Colonic mucosa (tissue), 4 donors: Measurements from ENCODE around the gene RHOF. TPM values are rescaled to one million over a fixed set of nuclear protein-coding genes. Genes with fewer than 3 reads are reported as not detected.

Experiments
- DNase-seq: peaks from one replicate; pipeline ENCODE4 v3.0.0-alpha.2; 2020
- H3K27ac ChIP-seq: fragments of 200-600 bp; one replicate; pipeline ENCODE4 v1.8.0; 2021
- H3K27me3 ChIP-seq: fragments of 200-600 bp; one replicate; pipeline ENCODE4 v1.8.0; 2021
- H3K36me3 ChIP-seq: fragments of 200-600 bp; one replicate; pipeline ENCODE4 v1.8.0; 2021
- H3K4me1 ChIP-seq: fragments of 200-600 bp; one replicate; pipeline ENCODE4 v1.8.0; 2021; ENCODE audit warnings: mild to moderate bottlenecking
- H3K4me3 ChIP-seq: fragments of 200-600 bp; one replicate; pipeline ENCODE4 v1.8.0; 2021
- H3K9ac ChIP-seq, 2 donors: one replicate each; pipeline ENCODE4 v1.7.0; 2013; ENCODE audit warnings: control low read depth in 2 of 2, low read depth in 2 of 2, low read length in 2 of 2
- H3K9me3 ChIP-seq: fragments of 200-600 bp; one replicate; pipeline ENCODE4 v1.8.0; 2021
- intact Hi-C: fragments of 100-400 bp; cut with DNase I; formaldehyde crosslinking; loops from one replicate; pipeline ENCODE4 v1.14.1; 2022
- total RNA-seq, 2 donors: library from RNA; stranded (reverse); fragmentation: NEBNext Ultra II Directional in 1 of 2; extraction: Animal tissue kit (Norgen Biotek cat#: 25700) in 1 of 2; gene quantifications; one replicate each; pipeline ENCODE4 v1.2.1, GENCODE V29; 2021
- TF ChIP-seq, protein P1 (sequence below): fragments of 200-600 bp; IDR thresholded peaks from one replicate; pipeline ENCODE4 v1.8.0; 2022; ENCODE audit warnings: antibody characterized with exemption, mild to moderate bottlenecking
- donor health status: healthy.
- donor health status: DM: no; HTN: no; CAD: no.
- donor health status: DM: no; HTN: no; CAD: no.

The RHOF gene, protein sequence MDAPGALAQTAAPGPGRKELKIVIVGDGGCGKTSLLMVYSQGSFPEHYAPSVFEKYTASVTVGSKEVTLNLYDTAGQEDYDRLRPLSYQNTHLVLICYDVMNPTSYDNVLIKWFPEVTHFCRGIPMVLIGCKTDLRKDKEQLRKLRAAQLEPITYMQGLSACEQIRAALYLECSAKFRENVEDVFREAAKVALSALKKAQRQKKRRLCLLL
- 10 to 100 TPM; 58.0 to 74.5 TPM for total RNA-seq

DNA sequence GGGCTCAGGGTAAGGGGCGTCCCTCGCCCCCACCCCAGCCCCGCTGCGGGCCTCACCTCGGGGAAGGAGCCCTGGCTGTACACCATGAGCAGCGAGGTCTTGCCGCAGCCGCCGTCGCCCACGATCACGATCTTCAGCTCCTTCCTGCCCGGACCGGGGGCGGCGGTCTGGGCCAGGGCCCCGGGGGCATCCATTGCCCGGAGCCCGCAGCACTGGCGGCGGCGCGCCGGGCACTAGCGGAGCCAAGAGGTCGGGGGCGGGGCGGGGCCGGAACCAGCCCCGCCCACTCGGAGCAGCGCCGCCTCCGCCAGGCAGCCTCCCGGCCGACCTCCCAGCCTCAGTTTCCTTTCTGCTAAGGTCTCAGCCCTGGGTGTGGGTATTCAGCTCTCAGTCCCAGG lies at the start of gene RHOF:
RHOF (minus strand) TSS at position 249 of the 398 bp plus-strand sequence; CDS start at position 194, 55 bp downstream.
- no peaks in the 10 kb centered on the region for H3K9me3 ChIP-seq
- intact Hi-C loops = loop anchor here (5.0 kb wide), 2 partner anchors 94 to 96 kb away; partner anchors contain the start of gene PSMD9
- peaks cover 38% of the 10 kb centered on the region for H3K4me1 ChIP-seq
- peak within 1 kb of the TSS; percentile 70 for H3K4me3 ChIP-seq
- peak; percentile 71 for DNase-seq
- TF ChIP-seq, protein P1, sequence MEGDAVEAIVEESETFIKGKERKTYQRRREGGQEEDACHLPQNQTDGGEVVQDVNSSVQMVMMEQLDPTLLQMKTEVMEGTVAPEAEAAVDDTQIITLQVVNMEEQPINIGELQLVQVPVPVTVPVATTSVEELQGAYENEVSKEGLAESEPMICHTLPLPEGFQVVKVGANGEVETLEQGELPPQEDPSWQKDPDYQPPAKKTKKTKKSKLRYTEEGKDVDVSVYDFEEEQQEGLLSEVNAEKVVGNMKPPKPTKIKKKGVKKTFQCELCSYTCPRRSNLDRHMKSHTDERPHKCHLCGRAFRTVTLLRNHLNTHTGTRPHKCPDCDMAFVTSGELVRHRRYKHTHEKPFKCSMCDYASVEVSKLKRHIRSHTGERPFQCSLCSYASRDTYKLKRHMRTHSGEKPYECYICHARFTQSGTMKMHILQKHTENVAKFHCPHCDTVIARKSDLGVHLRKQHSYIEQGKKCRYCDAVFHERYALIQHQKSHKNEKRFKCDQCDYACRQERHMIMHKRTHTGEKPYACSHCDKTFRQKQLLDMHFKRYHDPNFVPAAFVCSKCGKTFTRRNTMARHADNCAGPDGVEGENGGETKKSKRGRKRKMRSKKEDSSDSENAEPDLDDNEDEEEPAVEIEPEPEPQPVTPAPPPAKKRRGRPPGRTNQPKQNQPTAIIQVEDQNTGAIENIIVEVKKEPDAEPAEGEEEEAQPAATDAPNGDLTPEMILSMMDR = no peak
- no peaks in the 10 kb centered on the region for H3K36me3 ChIP-seq
- no peaks in the 10 kb centered on the region for H3K27me3 ChIP-seq
- peak within 1 kb of the TSS; percentile 77 to 93 for H3K9ac ChIP-seq
- H3K27ac ChIP-seq = peak within 1 kb of the TSS; percentile 78

DNA sequence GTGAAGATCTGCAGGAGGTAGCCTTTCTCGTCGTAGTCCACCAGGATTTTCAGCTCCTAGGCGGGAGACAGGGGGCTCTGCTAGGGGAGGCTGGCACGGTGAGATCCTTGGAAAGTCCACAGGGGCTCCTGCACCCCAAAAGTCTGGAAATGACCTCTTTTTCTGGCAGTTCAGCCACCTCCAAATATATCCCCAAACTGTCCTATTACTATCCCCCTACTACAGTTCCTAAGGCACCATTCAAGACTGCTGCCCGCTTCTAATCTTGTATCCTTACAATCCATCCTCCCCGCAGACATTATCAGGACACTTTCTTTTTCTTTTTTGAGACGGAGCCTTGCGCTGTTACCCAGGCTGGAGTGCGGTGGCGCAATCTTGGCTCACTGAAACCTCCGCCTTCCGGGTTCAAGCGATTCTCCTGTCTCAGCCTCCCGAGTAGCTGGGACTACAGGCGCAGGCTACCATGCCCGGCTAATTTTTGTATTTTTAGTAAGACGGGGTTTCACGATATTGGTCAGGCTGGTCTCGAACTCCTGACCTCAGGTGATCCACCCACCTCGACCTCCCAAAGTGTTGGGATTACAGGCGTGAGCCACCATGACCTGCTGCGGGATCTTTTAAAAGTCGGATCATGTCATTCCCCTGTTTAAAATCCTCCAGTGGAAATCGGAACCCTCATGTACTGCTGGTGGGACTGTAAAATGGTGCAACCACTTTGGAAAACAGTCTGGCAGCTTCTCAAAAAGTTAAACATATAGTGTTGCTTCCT lies 46.7 kb upstream of the RHOF start:
- H3K9ac ChIP-seq = peak overlapping the region; percentile 61 to 84
- intact Hi-C loops = no loop called here

DNA sequence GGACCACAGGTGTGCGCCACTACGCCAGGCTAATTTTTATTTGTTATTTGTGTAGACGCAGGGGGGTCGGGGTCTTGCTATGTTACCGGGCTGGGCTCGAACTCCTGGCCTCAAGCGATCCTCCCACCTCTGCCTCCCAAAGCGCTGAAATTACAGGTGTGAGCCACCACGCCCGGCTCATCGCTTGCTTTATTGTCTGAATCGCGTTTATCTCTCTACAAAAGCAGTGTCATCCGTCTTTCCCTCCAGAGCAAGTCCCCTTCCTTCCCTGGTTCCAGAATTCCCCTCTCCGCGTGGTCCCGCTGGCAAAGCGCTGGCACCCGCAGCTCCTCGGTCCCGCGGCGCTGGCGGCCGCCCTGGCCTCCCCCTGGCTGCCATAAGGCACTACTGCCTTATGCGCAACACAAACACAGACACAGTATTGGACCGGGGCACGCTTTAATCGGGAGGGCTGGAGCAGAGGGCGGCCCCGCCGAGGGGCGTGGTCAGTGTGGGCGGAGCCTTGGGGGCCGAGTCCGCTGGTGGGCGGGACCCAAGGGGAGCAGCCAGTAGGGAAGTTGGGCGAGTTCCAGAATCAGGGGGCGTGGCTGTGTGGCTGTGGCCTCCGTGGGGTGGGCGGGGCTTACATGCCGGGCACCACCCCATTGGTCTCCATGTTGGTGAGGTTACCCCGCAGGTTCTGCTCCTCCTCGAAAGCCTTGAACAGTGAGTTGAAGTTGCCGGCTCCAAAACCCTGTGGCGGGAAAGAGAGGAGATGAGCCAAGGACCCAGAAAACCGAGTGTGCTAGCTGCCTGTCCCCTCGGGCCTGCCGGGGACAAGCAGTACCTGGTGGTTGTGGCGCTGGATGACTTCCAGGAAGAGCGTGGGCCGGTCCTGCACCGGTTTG lies 45.9 kb upstream of the RHOF start:
- H3K9me3 ChIP-seq = no peaks in the 10 kb centered on the region
- H3K4me1 ChIP-seq = no peaks in the 10 kb centered on the region
- H3K36me3 ChIP-seq = no peaks in the 10 kb centered on the region
- TF ChIP-seq, protein P1 = peak; percentile 44
- intact Hi-C loops = no loop called here
- peak overlapping the region; percentile 65 for H3K27ac ChIP-seq
- DNase-seq = peak; percentile 100
- H3K9ac ChIP-seq = peak overlapping the region; percentile 73 to 84
- no peaks in the 10 kb centered on the region for H3K27me3 ChIP-seq
- H3K4me3 ChIP-seq = peak overlapping the region; percentile 61

More for the DNA sequence above, 46.7 kb upstream of the RHOF start:
- H3K36me3 ChIP-seq = no peaks in the 10 kb centered on the region
- no peaks in the 10 kb centered on the region for H3K9me3 ChIP-seq
- H3K27ac ChIP-seq = peak overlapping the region; percentile 65
- TF ChIP-seq, protein P1 = no peak
- H3K27me3 ChIP-seq = no peaks in the 10 kb centered on the region
- no peaks in the 10 kb centered on the region for H3K4me1 ChIP-seq
- H3K4me3 ChIP-seq = peak overlapping the region; percentile 61
- DNase-seq = no peak

DNA sequence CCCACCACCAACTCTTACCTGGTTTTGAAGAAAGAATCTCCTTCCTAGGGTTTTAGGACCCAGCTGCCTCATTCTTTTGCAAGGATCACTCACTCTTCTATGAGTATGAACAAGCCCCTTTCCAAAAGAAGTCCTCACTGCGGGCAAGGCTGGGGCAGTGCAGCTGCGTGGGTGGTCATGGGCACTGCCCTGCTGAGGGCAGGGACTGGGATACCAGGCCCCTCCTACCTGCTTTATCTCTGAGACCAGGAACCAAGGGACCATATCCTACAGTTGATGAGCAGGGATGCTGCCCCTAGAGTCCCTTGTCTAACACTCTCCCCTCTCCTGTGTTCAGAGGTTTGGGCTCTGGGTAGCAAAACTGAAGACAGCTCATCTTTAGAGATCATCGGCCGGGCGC lies 44.6 kb upstream of the RHOF start:
- Histone ChIP-seq H3K27me3 (no peaks in the 10 kb centered on the region), H3K4me3 (no peak overlapping the region), H3K36me3 (no peaks in the 10 kb centered on the region), H3K4me1 (no peaks in the 10 kb centered on the region), H3K27ac (no peak overlapping the region), H3K9ac (no peak overlapping the region), H3K9me3 (no peaks in the 10 kb centered on the region)
- intact Hi-C loops = no loop called here
- TF ChIP-seq, protein P1 = no peak
- DNase-seq = no peak

DNA sequence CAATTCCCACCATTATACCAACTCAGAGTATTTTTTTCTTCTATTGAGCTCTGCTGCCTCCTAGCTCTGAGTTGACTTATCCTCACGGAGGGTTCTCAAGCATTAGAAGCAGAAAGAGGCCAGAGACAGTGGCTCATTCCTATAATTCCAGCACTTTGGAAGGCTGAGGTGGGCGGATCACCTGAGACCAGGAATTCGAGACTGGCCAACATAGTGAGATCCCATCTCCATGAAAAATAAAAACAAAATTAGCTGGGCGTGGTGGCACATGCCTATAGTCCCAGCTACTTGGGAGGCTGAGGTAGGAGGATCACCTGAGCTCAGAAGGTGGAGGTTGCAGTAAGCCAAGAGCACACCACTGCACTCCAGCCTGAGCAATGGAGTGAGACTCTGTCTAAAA lies 44.2 kb upstream of the RHOF start:
- Histone ChIP-seq H3K9me3 (no peaks in the 10 kb centered on the region), H3K36me3 (no peaks in the 10 kb centered on the region), H3K4me1 (no peaks in the 10 kb centered on the region), H3K27me3 (no peaks in the 10 kb centered on the region), H3K4me3 (no peak overlapping the region), H3K27ac (no peak overlapping the region), H3K9ac (no peak overlapping the region)
- intact Hi-C loops = no loop called here
- TF ChIP-seq, protein P1 = no peak
- DNase-seq = no peak
